Mesodermal cell (in vitro differentiated cells): ENCODE data around the gene SLC45A1. TPM values are rescaled to one million over a fixed set of nuclear protein-coding genes. Genes with fewer than 3 reads are reported as not detected.
A peak's percentile ranks its signal among the peaks of the same experiment; 100 is the strongest.
"Not testable (repeated sequence)": the region's sequence is repeated elsewhere in the genome, so short reads cannot be mapped to it uniquely, and the experiment has no call there.

ENCODE experiments used
- H3K27ac ChIP-seq: 2 replicates; pipeline ENCODE4 v1.7.0; 2013; ENCODE audit warnings: mild to moderate bottlenecking, low read depth, low read length, moderate library complexity; ENCODE audit not compliant: severe bottlenecking
- H3K36me3 ChIP-seq: 2 replicates; pipeline ENCODE4 v1.7.1; 2013; ENCODE audit warnings: mild to moderate bottlenecking, low read length, moderate library complexity; ENCODE audit not compliant: control insufficient read depth, insufficient read depth
- H3K4me1 ChIP-seq: one replicate; pipeline ENCODE4 v1.7.1; 2013; ENCODE audit warnings: mild to moderate bottlenecking, low read length; ENCODE audit not compliant: insufficient read depth, control insufficient read depth, poor library complexity, severe bottlenecking
- H3K4me3 ChIP-seq: 2 replicates; pipeline ENCODE4 v1.7.0; 2013; ENCODE audit warnings: low read length, control low read depth, mild to moderate bottlenecking; ENCODE audit not compliant: insufficient read depth, poor library complexity, severe bottlenecking; ENCODE audit errors: extremely low read depth
- H3K9me3 ChIP-seq: 2 replicates; pipeline ENCODE4 v1.7.1; 2013; ENCODE audit warnings: mild to moderate bottlenecking, low read length, moderate library complexity; ENCODE audit not compliant: control insufficient read depth
- WGBS, 2 experiments: methylation state at CpG; one replicate each; pipeline ENCODE4 v1.1.5; 2013; ENCODE audit warnings: missing lambda C conversion rate in 2 of 2; ENCODE audit not compliant: insufficient coverage in 2 of 2; 5-methylcytosine and 5-hydroxymethylcytosine counted together
- polyA plus RNA-seq, 2 experiments: library from polyadenylated mRNA; stranded (reverse); fragments of 50-300 nt; gene quantifications; one replicate each; pipeline ENCODE4 v1.2.3, GENCODE V29; 2013

SLC45A1 gene
- polyA plus RNA-seq (2013, experiment 1 of 2) = 0.77 TPM
- 0.81 TPM for polyA plus RNA-seq (2013, experiment 2 of 2)

GRCh38 chr1:8317647-8318381, at the start of gene SLC45A1:
TSS of gene SLC45A1 (plus strand) at chr1:8318114. CDS start at chr1:8324330, 6,216 bp downstream.
- Histone ChIP-seq H3K4me1 (peaks cover 11% of the 10 kb centered on the region), H3K36me3 (no peaks in the 10 kb centered on the region), H3K9me3 (no peaks in the 10 kb centered on the region), H3K4me3 (peak within 1 kb of the TSS; percentile 28), H3K27ac (no peak within 1 kb of the TSS)
- WGBS, 2 experiments = 15 to 17% methylated on average over 64 to 67 of the region's 75 CpGs

GRCh38 chr1:8273036-8273435, 44.9 kb upstream of the SLC45A1 start:
- no peaks in the 10 kb centered on the region for H3K9me3 ChIP-seq
- 74 to 100% methylated on average over 2 to 3 of the region's 4 CpGs for WGBS, 2 experiments

GRCh38 chr1:8274352-8274751, 43.6 kb upstream of the SLC45A1 start:
- 89 to 100% methylated on average over 4 to 7 of the region's 8 CpGs for WGBS, 2 experiments
- H3K4me1 ChIP-seq = peaks cover 4% of the 10 kb centered on the region
- no peaks in the 10 kb centered on the region for H3K36me3 ChIP-seq
- no peak overlapping the region for H3K4me3 ChIP-seq
- peak overlapping the region; percentile 5 for H3K27ac ChIP-seq
- H3K9me3 ChIP-seq = no peaks in the 10 kb centered on the region

More at GRCh38 chr1:8273036-8273435, 44.9 kb upstream of the SLC45A1 start:
- Histone ChIP-seq H3K36me3 (no peaks in the 10 kb centered on the region), H3K27ac (no peak overlapping the region), H3K4me3 (no peak overlapping the region), H3K4me1 (peaks cover 4% of the 10 kb centered on the region)

- WGBS, 2 experiments = 93 to 94% methylated on average over 18 to 21 of the region's 21 CpGs
- Histone ChIP-seq H3K4me3 (no peak overlapping the region), H3K27ac (no peak overlapping the region), H3K4me1 (no peaks in the 10 kb centered on the region), H3K9me3 (no peaks in the 10 kb centered on the region), H3K36me3 (no peaks in the 10 kb centered on the region)
These were observed 41.6 kb upstream of the SLC45A1 start for GRCh38 chr1:8276173-8276914.

GRCh38 chr1:8276932-8277331, 41.0 kb upstream of the SLC45A1 start:
- Histone ChIP-seq H3K27ac (no peak overlapping the region), H3K4me3 (no peak overlapping the region), H3K4me1 (no peaks in the 10 kb centered on the region), H3K9me3 (no peaks in the 10 kb centered on the region), H3K36me3 (no peaks in the 10 kb centered on the region)
- WGBS, 2 experiments = 89 to 100% methylated on average over 1 to 4 of the region's 4 CpGs

- H3K27ac ChIP-seq, H3K9me3 ChIP-seq, H3K36me3 ChIP-seq, H3K4me3 ChIP-seq, H3K4me1 ChIP-seq: not testable (repeated sequence)
- WGBS, 2 experiments = 88 to 94% methylated on average over 7 of the region's 8 CpGs
These were observed 39.2 kb upstream of the SLC45A1 start for GRCh38 chr1:8278677-8279076.

GRCh38 chr1:8281843-8282509, 35.9 kb upstream of the SLC45A1 start:
- no peak overlapping the region for H3K4me3 ChIP-seq
- peaks cover 2% of the 10 kb centered on the region for H3K4me1 ChIP-seq
- H3K9me3 ChIP-seq = no peaks in the 10 kb centered on the region
- H3K27ac ChIP-seq = no peak overlapping the region
- 74 to 80% methylated on average over 8 to 12 of the region's 14 CpGs for WGBS, 2 experiments
- H3K36me3 ChIP-seq = no peaks in the 10 kb centered on the region

- Histone ChIP-seq H3K9me3 (no peaks in the 10 kb centered on the region), H3K4me3 (no peak overlapping the region)
- WGBS, 2 experiments = 82 to 83% methylated on average over 8 to 10 of the region's 14 CpGs
These were observed 34.6 kb upstream of the SLC45A1 start for GRCh38 chr1:8283058-8283884.

GRCh38 chr1:8284127-8284526, 33.8 kb upstream of the SLC45A1 start:
- 79 to 94% methylated on average over 2 to 3 of the region's 5 CpGs for WGBS, 2 experiments
- H3K36me3 ChIP-seq = no peaks in the 10 kb centered on the region
- no peak overlapping the region for H3K27ac ChIP-seq
- peaks cover 2% of the 10 kb centered on the region for H3K4me1 ChIP-seq
- H3K4me3 ChIP-seq = no peak overlapping the region
- no peaks in the 10 kb centered on the region for H3K9me3 ChIP-seq

More at GRCh38 chr1:8283058-8283884, 34.6 kb upstream of the SLC45A1 start:
- Histone ChIP-seq H3K36me3 (no peaks in the 10 kb centered on the region), H3K4me1 (peaks cover 2% of the 10 kb centered on the region), H3K27ac (no peak overlapping the region)

- Histone ChIP-seq H3K36me3 (no peaks in the 10 kb centered on the region), H3K4me3 (no peak overlapping the region), H3K9me3 (no peaks in the 10 kb centered on the region), H3K27ac (no peak overlapping the region), H3K4me1 (peaks cover 2% of the 10 kb centered on the region)
- no CpG with 5 or more reads among the region's 4 CpGs for WGBS, 2 experiments
These were observed 32.8 kb upstream of the SLC45A1 start for GRCh38 chr1:8285103-8285502.
